Esophagus mucosa (tissue), 1 donor: Measurements from ENCODE around the gene LRP1. TPM values are rescaled to one million over a fixed set of nuclear protein-coding genes. Genes with fewer than 3 reads are reported as not detected.
A peak's percentile ranks its signal among the peaks of the same experiment; 100 is the strongest.

Experiments used
- ATAC-seq: fragments of 200-7000 bp; cut with Tn5 transposase; one replicate; pipeline ENCODE4 v1.9.1; 2020
- total RNA-seq: library from RNA; stranded (reverse); gene quantifications from one replicate; pipeline ENCODE4 v1.2.4, GENCODE V29; 2023
- donor health status: DM: yes; HTN: yes; CAD: no.

LRP1 gene
- total RNA-seq, 1 donor from 2014 or later, result 74.0 TPM

- no peak for ATAC-seq
Measured at GRCh38 chr12:57226588-57227314, 98.5 kb downstream of the LRP1 start.

- ATAC-seq, result peak; percentile 27
Measured at GRCh38 chr12:57227315-57228115, 99.2 kb downstream of the LRP1 start.

GRCh38 chr12:57229046-57229633, 100.9 kb downstream of the LRP1 start:
- no peak for ATAC-seq

- ATAC-seq, result peak; percentile 50
Measured at GRCh38 chr12:57229634-57230380, 101.5 kb downstream of the LRP1 start, which contains the start of gene SHMT2. Gene SHMT2 (plus strand): TSS chr12:57229711. CDS start chr12:57229779, 68 bp downstream.

- no peak for ATAC-seq
Measured at GRCh38 chr12:57230381-57231155, 102.3 kb downstream of the LRP1 start.

GRCh38 chr12:57231276-57232021, 103.2 kb downstream of the LRP1 start:
- no peak for ATAC-seq

- ATAC-seq, result peak; percentile 1
Measured at GRCh38 chr12:57232156-57232756, 104.0 kb downstream of the LRP1 start.

GRCh38 chr12:57233357-57234232, 105.3 kb downstream of the LRP1 start:
- no peak for ATAC-seq

GRCh38 chr12:57234233-57234570, 105.9 kb downstream of the LRP1 start:
- ATAC-seq, result no peak

GRCh38 chr12:57234571-57235016, 106.3 kb downstream of the LRP1 start:
- ATAC-seq, result no peak

- peak; percentile 70 for ATAC-seq
Measured at GRCh38 chr12:57235017-57235727, 106.9 kb downstream of the LRP1 start.

GRCh38 chr12:57235728-57236131, 107.4 kb downstream of the LRP1 start:
- ATAC-seq, result no peak

GRCh38 chr12:57236201-57236924, 108.1 kb downstream of the LRP1 start:
- ATAC-seq, result no peak

GRCh38 chr12:57236925-57237595, 108.8 kb downstream of the LRP1 start:
- ATAC-seq, result peak; percentile 24

- peak; percentile 1 for ATAC-seq
Measured at GRCh38 chr12:57237596-57237931, 109.3 kb downstream of the LRP1 start.

- ATAC-seq, result no peak
Measured at GRCh38 chr12:57237932-57238853, 109.9 kb downstream of the LRP1 start.
